Nephron (organoid): ENCODE measurements around the gene CDK19.

ENCODE experiments used
- H3K27ac Mint-ChIP-seq, 3 experiments: 2 replicates each; pipeline ENCODE4 v1.8.0; 2020; ENCODE audit warnings: mixed read lengths in 3 of 3, mild to moderate bottlenecking in 2 of 3, moderate library complexity in 1 of 3
- H3K27me3 Mint-ChIP-seq: 2 replicates; pipeline ENCODE4 v1.8.0; 2021; ENCODE audit warnings: low read depth, mild to moderate bottlenecking, moderate library complexity, mixed read lengths
- H3K36me3 Mint-ChIP-seq: 2 replicates; pipeline ENCODE4 v1.8.0; 2020; ENCODE audit warnings: low read depth, mixed read lengths
- H3K4me1 Mint-ChIP-seq: 2 replicates; pipeline ENCODE4 v1.8.0; 2020; ENCODE audit warnings: mixed read lengths
- H3K4me3 Mint-ChIP-seq, 3 experiments: 2 replicates each; pipeline ENCODE4 v1.8.0; 2020; ENCODE audit warnings: mild to moderate bottlenecking in 3 of 3, mixed read lengths in 3 of 3, moderate library complexity in 2 of 3
- H3K9me3 Mint-ChIP-seq: 2 replicates; pipeline ENCODE4 v1.8.0; 2020; ENCODE audit warnings: mixed read lengths
- CTCF ChIP-seq, 3 experiments: fragments of 200-600 bp; sonication (generic); IDR thresholded peaks; one replicate each; pipeline ENCODE4 v1.5.0; 2021; ENCODE audit warnings: antibody characterized with exemption in 3 of 3; ENCODE audit not compliant: unreplicated experiment in 3 of 3

The CDK19 gene

GRCh38 chr6:110690916-110691315 is 124.4 kb downstream of the CDK19 start:
- Mint-ChIP-seq H3K9me3 (peaks cover 15% of the 10 kb centered on the region), H3K4me1 (no peaks in the 10 kb centered on the region), H3K4me3 (no peak overlapping the region), H3K27me3 (no peaks in the 10 kb centered on the region), H3K27ac (no peak overlapping the region), H3K36me3 (peaks cover 25% of the 10 kb centered on the region)
- no peak for TF ChIP-seq CTCF (IDR thresholded peaks at IDR 0.05; ENCODE audit: unreplicated experiment in 3 of 3)

- H3K4me1 Mint-ChIP-seq, result no peaks in the 10 kb centered on the region
- H3K4me3 Mint-ChIP-seq, result no peak overlapping the region
Measured at GRCh38 chr6:110690106-110690654, 125.1 kb downstream of the CDK19 start.

GRCh38 chr6:110689275-110689935 is 125.9 kb downstream of the CDK19 start:
- H3K9me3 Mint-ChIP-seq, result peaks cover 6% of the 10 kb centered on the region
- no peak overlapping the region for H3K4me3 Mint-ChIP-seq
- no peaks in the 10 kb centered on the region for H3K4me1 Mint-ChIP-seq
- TF ChIP-seq CTCF (IDR thresholded peaks at IDR 0.05; ENCODE audit: unreplicated experiment in 3 of 3), result no peak
- peaks cover 13% of the 10 kb centered on the region for H3K36me3 Mint-ChIP-seq
- no peaks in the 10 kb centered on the region for H3K27me3 Mint-ChIP-seq
- no peak overlapping the region for H3K27ac Mint-ChIP-seq

More at GRCh38 chr6:110690106-110690654, 125.1 kb downstream of the CDK19 start:
- peaks cover 18% of the 10 kb centered on the region for H3K36me3 Mint-ChIP-seq
- H3K27me3 Mint-ChIP-seq, result no peaks in the 10 kb centered on the region
- peaks cover 9% of the 10 kb centered on the region for H3K9me3 Mint-ChIP-seq
- no peak for TF ChIP-seq CTCF (IDR thresholded peaks at IDR 0.05; ENCODE audit: unreplicated experiment in 3 of 3)
- no peak overlapping the region for H3K27ac Mint-ChIP-seq

GRCh38 chr6:110688661-110689268 is 126.5 kb downstream of the CDK19 start:
- TF ChIP-seq CTCF (IDR thresholded peaks at IDR 0.05; ENCODE audit: unreplicated experiment in 3 of 3), result no peak
- Mint-ChIP-seq H3K27me3 (no peaks in the 10 kb centered on the region), H3K9me3 (no peaks in the 10 kb centered on the region), H3K4me3 (no peak overlapping the region), H3K4me1 (no peaks in the 10 kb centered on the region), H3K36me3 (peaks cover 6% of the 10 kb centered on the region), H3K27ac (peak overlapping the region in 1 of 3 experiments; percentile 12)

GRCh38 chr6:110687326-110687725 is 127.9 kb downstream of the CDK19 start:
- no peak overlapping the region for H3K27ac Mint-ChIP-seq
- no peak overlapping the region for H3K4me3 Mint-ChIP-seq
- H3K4me1 Mint-ChIP-seq, result peaks cover 2% of the 10 kb centered on the region
- peaks cover 3% of the 10 kb centered on the region for H3K36me3 Mint-ChIP-seq
- H3K27me3 Mint-ChIP-seq, result no peaks in the 10 kb centered on the region
- TF ChIP-seq CTCF (IDR thresholded peaks at IDR 0.05; ENCODE audit: unreplicated experiment in 3 of 3), result no peak
- H3K9me3 Mint-ChIP-seq, result no peaks in the 10 kb centered on the region
